ENCODE results near the gene GOLT1B. TPM values are rescaled to one million over a fixed set of nuclear protein-coding genes. Genes with fewer than 3 reads are reported as not detected.

The GOLT1B gene
- total RNA-seq, 6 experiments from 2014 or later: 13.7 to 25.2 (median 18.1) TPM

DNA sequence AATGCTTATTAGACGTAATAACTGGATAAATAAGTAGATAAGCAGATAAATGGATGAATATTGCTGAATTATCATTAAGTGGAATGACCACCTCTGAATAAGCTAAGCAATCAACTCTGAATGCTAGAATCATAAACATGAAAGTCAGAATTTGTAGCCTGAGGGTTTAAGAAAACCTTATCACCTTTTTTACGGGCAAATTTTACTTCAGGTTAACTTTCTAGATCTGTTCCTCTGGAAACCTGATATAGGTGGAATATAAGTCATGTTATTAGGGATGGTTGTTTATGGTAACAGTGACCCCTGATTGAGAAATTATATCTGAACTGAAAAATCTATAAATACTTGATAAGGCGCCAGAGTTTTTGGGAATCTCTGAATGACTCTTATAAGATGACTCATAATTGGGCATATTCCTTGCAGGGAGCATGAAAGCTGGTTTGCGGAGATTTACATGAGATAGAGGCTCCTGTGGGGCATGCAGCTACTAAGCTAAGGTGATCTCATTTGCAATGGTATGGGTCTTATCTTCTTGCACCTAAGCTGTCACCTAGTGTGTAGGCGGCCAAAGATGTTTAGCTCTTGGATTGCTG, 36.6 kb downstream of the GOLT1B start:
- TF ChIP-seq, protein P1, sequence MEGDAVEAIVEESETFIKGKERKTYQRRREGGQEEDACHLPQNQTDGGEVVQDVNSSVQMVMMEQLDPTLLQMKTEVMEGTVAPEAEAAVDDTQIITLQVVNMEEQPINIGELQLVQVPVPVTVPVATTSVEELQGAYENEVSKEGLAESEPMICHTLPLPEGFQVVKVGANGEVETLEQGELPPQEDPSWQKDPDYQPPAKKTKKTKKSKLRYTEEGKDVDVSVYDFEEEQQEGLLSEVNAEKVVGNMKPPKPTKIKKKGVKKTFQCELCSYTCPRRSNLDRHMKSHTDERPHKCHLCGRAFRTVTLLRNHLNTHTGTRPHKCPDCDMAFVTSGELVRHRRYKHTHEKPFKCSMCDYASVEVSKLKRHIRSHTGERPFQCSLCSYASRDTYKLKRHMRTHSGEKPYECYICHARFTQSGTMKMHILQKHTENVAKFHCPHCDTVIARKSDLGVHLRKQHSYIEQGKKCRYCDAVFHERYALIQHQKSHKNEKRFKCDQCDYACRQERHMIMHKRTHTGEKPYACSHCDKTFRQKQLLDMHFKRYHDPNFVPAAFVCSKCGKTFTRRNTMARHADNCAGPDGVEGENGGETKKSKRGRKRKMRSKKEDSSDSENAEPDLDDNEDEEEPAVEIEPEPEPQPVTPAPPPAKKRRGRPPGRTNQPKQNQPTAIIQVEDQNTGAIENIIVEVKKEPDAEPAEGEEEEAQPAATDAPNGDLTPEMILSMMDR (IDR thresholded peaks at IDR 0.05): no peak
- no peak for TF ChIP-seq POLR2A (IDR thresholded peaks at IDR 0.05)
- peaks cover 0 to 5% (median 0%) of the 10 kb centered on the region in 4 donors for H3K36me3 ChIP-seq
- no peaks in the 10 kb centered on the region for H3K27me3 ChIP-seq
- intact Hi-C loops (cut with DNase I): no loop called here
- H3K9me3 ChIP-seq: no peaks in the 10 kb centered on the region
- no peak overlapping the region for H3K4me3 ChIP-seq
- DNase-seq (no peak), ATAC-seq (no peak)
- WGBS (ENCODE audit: insufficient coverage, low coverage, low lambda C conversion rate, missing lambda C conversion rate): 88% methylated on average over 4 of the region's 5 CpGs
- no peaks in the 10 kb centered on the region for H3K4me1 ChIP-seq
- H3K27ac ChIP-seq: no peak overlapping the region

DNA sequence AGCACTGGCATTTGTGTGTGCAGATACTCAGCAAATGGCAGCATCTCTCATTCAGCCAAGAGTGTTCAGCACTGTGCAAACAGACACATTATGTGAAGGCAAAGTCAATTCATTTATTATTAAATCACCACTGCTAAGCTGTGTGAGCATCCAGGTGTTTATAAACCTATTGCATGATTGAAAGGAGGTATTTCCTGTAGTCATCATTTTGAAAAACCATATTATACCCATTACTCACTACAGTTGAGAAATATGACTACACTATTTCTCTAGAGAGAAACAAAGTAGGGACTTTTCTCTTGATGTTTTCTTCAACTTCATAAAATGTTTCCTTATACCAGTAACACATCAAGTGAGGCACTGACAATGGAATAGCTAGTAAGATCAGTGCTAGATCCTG, 38.2 kb downstream of the GOLT1B start:
- no peaks in the 10 kb centered on the region for H3K4me1 ChIP-seq
- H3K27ac ChIP-seq: no peak overlapping the region
- TF ChIP-seq POLR2A (IDR thresholded peaks at IDR 0.05): no peak
- TF ChIP-seq, protein P1 (IDR thresholded peaks at IDR 0.05): no peak
- no peak overlapping the region for H3K4me3 ChIP-seq
- H3K27me3 ChIP-seq: no peaks in the 10 kb centered on the region
- peaks cover 0 to 5% (median 0%) of the 10 kb centered on the region in 4 donors for H3K36me3 ChIP-seq
- no peaks in the 10 kb centered on the region for H3K9me3 ChIP-seq
- DNase-seq (no peak), ATAC-seq (no peak)
- intact Hi-C loops (cut with DNase I): no loop called here

DNA sequence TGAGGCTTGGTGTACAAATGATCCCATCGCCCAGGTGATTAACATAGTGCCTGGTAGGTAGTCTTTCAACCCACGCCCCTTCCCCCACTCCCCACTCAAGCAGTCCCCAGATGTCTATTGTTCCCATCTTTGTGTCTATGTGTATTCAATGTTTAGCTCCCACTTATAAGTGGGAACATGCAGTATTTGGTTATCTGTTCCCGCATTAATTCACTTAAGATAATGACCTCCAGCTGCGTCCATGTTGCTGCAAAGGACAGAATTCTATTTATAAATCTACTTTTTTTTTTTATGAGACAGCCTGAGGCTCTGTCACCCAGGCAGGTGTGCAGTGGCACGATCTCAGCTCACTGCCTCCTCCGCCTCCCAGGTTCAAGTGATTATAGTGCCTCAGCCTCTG, 40.2 kb downstream of the GOLT1B start:
- ATAC-seq (no peak), DNase-seq (no peak)
- Histone ChIP-seq H3K27me3 (no peaks in the 10 kb centered on the region), H3K27ac (no peak overlapping the region), H3K36me3 (peaks cover 0 to 5% (median 0%) of the 10 kb centered on the region in 4 donors), H3K4me1 (no peaks in the 10 kb centered on the region), H3K9me3 (no peaks in the 10 kb centered on the region), H3K4me3 (no peak overlapping the region)
- intact Hi-C loops (cut with DNase I): no loop called here
- no peak for TF ChIP-seq POLR2A (IDR thresholded peaks at IDR 0.05)
- TF ChIP-seq, protein P1 (IDR thresholded peaks at IDR 0.05): no peak
- WGBS (ENCODE audit: insufficient coverage, low coverage, low lambda C conversion rate, missing lambda C conversion rate): 89% methylated on average over 4 of the region's 6 CpGs

DNA sequence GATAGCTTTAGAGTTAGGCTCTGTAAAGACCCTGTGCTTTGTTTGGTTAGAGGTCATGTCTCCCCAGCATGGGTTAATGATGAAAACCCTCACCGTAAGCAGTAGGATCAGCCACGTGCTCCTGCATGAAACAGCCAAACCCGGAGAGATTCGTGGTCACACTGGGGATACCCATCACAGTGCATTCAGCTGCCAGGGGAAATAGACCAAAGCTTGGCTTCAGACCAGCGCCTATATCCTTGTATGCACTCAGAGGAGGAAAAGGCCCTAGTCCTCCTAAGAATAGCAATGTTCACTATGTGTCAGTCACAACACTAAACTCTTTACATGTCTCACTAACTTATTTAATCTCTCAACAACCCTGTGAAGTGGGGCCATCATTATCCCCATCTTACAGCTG, 40.8 kb downstream of the GOLT1B start:
- Histone ChIP-seq H3K27me3 (no peaks in the 10 kb centered on the region), H3K36me3 (peaks cover 0 to 5% (median 0%) of the 10 kb centered on the region in 4 donors), H3K4me3 (no peak overlapping the region), H3K4me1 (no peaks in the 10 kb centered on the region), H3K9me3 (no peaks in the 10 kb centered on the region), H3K27ac (no peak overlapping the region)
- ATAC-seq: no peak
- no peak for DNase-seq
- TF ChIP-seq, protein P1 (IDR thresholded peaks at IDR 0.05): no peak
- no peak for TF ChIP-seq POLR2A (IDR thresholded peaks at IDR 0.05)
- 64% methylated on average over 4 of the region's 5 CpGs for WGBS (ENCODE audit: insufficient coverage, low coverage, low lambda C conversion rate, missing lambda C conversion rate)
- intact Hi-C loops (cut with DNase I): no loop called here

DNA sequence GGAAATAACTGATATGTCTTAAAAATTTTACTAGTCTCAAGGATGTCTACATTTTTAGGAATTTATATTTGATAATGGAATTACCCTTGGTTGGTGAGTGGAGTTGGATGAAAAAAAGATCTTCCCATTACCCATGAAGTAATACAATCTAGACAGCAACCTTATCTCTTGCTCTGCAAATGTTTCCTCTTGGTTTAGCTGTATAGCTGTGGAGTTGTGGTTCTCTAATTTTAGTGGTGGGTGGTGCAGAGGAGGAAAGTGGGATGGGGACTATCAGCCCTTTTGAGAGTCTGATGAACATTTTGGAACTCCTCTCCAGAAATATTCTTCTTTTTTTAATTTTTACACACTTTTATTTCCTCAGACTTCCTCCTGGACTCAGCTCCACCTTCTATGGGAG, 41.6 kb downstream of the GOLT1B start:
- TF ChIP-seq POLR2A (IDR thresholded peaks at IDR 0.05): no peak
- Histone ChIP-seq H3K4me1 (no peaks in the 10 kb centered on the region), H3K4me3 (no peak overlapping the region), H3K36me3 (peaks cover 0 to 4% (median 0%) of the 10 kb centered on the region in 4 donors), H3K27me3 (no peaks in the 10 kb centered on the region), H3K9me3 (no peaks in the 10 kb centered on the region), H3K27ac (no peak overlapping the region)
- ATAC-seq: no peak
- intact Hi-C loops (cut with DNase I): no loop called here
- DNase-seq: no peak

Data from right lobe of liver (tissue), 6 donors.